ENCODE results near the gene SLC7A5. TPM values are rescaled to one million over a fixed set of nuclear protein-coding genes. Genes with fewer than 3 reads are reported as not detected.
A peak's percentile ranks its signal among the peaks of the same experiment; 100 is the strongest.

Gene SLC7A5
- total RNA-seq, 2 donors from 2014 or later = 50.4 to 53.9 TPM

DNA sequence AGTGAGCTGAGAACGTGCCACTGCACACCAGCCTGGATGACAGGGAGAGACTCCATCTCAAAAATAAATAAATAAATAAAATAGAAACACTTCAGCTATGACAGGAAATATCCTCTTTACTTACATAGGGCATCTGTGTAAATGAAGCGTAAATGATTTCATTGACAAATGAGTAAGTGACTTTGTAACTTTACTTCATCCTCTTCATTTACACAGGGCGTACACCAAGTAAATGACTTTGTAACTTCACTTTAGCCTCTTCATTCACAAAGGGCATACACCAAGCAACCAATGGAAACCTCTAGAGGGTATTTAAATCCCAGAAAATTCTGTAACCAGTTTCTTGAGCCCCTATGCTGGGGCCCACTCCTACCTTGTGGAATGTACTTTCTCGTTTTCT lies 87.3 kb downstream of the SLC7A5 start:
- H3K27ac Mint-ChIP-seq = no peak overlapping the region
- H3K9me3 ChIP-seq (ENCODE audit: control insufficient read depth, low read length, poor library complexity, severe bottlenecking) = no peaks in the 10 kb centered on the region
- H3K27me3 Mint-ChIP-seq = no peaks in the 10 kb centered on the region
- DNase-seq (no peak), ATAC-seq (no peak)
- no peak overlapping the region for H3K4me3 Mint-ChIP-seq
- H3K36me3 Mint-ChIP-seq (ENCODE audit: low read depth) = no peaks in the 10 kb centered on the region
- H3K4me1 Mint-ChIP-seq = peaks cover 22% of the 10 kb centered on the region

DNA sequence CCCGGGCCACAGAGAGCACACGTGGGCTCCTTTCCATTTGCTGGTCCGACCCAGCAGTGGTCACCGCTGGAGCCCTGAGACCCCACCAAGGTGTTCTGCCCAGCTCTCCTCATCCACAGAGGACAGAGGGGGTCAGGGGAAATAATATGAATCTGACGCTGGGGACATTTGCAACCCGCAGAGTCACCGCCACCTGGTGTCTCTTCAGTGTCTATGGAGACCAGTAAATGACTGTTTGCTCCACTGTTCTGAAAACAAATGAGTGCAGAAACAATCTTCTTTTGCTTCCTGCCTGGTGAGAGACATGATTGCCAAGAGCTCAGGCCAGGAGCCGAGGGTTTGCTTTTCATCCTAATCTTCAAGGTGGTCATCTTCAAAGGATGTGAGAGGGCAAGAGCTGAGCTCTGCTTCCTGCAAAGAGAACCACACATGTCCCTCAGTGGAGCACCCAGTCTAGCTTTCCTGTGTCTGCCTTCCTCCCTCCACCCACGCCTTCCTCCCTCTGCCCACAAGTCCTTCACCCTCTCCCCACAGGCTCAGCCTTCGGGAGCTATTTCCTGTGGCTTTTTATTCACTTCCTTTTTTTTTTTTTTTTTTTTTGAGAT lies 88.8 kb downstream of the SLC7A5 start:
- Mint-ChIP-seq H3K4me3 (peak overlapping the region; percentile 80), H3K27ac (peak overlapping the region; percentile 74), H3K4me1 (peaks cover 22% of the 10 kb centered on the region), H3K27me3 (no peaks in the 10 kb centered on the region), H3K36me3 (ENCODE audit: low read depth) (no peaks in the 10 kb centered on the region)
- H3K9me3 ChIP-seq (ENCODE audit: control insufficient read depth, low read length, poor library complexity, severe bottlenecking) = no peaks in the 10 kb centered on the region
- ATAC-seq = no peak
- DNase-seq = peak in 1 of 3 donors; percentile 18

Other genes with a start within 250 kb of the SLC7A5 start
- gene KLHDC4, start 103.5 kb downstream of the SLC7A5 start, total RNA-seq = 10 to 100 TPM; 67.7 to 93.3 TPM
- not detected for gene CA5A, start 67.0 kb upstream of the SLC7A5 start, total RNA-seq
- 10 to 100 TPM; 46.9 to 47.9 TPM for gene BANP, start 81.9 kb upstream of the SLC7A5 start, total RNA-seq